GM12872 (cell line): Measurements from ENCODE around the gene BIRC3.

Source experiments
- TF ChIP-seq, protein P1 (sequence below): IDR thresholded peaks from 3 replicates; pipeline ENCODE4 v1.5.1; 2011; ENCODE audit warnings: low read depth, mild to moderate bottlenecking, low read length, moderate library complexity; ENCODE audit not compliant: insufficient read depth

Gene BIRC3

DNA sequence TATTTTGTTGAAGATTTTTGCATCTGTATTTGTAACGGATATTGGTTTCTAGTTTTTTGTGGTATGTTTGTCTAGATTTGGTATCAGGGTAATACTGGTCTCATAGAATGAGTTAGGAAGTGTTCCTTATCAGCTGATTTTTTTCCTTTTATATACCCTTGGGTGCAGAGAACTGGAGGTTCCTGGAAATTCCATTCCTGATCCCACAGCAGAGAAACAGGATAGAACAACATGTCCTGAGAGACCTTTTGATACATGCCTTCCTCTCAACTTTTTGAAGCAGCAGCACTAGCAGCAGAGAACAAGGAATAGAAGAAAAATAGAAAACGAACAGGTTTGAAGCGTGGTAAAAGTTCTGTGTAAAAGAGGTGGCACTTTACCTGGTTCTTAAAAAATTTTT is 66.6 kb downstream of the BIRC3 start:
- TF ChIP-seq, protein P1, sequence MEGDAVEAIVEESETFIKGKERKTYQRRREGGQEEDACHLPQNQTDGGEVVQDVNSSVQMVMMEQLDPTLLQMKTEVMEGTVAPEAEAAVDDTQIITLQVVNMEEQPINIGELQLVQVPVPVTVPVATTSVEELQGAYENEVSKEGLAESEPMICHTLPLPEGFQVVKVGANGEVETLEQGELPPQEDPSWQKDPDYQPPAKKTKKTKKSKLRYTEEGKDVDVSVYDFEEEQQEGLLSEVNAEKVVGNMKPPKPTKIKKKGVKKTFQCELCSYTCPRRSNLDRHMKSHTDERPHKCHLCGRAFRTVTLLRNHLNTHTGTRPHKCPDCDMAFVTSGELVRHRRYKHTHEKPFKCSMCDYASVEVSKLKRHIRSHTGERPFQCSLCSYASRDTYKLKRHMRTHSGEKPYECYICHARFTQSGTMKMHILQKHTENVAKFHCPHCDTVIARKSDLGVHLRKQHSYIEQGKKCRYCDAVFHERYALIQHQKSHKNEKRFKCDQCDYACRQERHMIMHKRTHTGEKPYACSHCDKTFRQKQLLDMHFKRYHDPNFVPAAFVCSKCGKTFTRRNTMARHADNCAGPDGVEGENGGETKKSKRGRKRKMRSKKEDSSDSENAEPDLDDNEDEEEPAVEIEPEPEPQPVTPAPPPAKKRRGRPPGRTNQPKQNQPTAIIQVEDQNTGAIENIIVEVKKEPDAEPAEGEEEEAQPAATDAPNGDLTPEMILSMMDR, result no peak

DNA sequence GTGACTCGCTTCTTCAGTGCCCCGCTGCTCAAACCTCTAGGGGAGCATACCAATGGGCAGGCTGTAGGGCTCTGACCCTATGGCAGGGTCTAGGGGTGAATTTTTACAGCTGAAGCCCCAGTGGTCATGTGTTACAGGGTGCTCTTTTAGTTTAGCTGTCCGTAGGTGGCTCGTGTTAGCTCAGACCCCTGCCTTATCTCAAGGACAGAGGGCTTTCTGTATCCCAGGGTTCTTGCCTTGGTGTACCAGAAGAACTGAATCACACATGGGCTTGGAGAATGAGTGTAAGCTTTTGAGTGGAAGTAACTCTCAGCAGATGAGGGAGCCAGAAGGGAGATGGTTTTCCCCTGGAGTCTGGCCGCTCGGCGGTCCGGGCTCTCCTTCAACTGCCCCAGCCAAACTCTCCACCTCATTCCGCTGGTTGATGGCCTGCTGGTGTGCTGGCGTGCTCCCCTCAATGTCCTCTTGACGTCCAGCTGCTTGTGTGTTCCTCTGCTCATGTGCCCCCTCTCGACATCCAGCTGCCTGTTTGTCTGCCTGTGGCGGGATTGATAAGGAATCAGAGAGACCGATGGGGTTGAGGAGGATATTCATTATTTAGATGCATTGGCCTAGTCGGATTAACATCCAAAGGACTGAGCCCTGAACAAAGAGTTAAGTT is 67.3 kb downstream of the BIRC3 start:
- TF ChIP-seq, protein P1, result no peak

DNA sequence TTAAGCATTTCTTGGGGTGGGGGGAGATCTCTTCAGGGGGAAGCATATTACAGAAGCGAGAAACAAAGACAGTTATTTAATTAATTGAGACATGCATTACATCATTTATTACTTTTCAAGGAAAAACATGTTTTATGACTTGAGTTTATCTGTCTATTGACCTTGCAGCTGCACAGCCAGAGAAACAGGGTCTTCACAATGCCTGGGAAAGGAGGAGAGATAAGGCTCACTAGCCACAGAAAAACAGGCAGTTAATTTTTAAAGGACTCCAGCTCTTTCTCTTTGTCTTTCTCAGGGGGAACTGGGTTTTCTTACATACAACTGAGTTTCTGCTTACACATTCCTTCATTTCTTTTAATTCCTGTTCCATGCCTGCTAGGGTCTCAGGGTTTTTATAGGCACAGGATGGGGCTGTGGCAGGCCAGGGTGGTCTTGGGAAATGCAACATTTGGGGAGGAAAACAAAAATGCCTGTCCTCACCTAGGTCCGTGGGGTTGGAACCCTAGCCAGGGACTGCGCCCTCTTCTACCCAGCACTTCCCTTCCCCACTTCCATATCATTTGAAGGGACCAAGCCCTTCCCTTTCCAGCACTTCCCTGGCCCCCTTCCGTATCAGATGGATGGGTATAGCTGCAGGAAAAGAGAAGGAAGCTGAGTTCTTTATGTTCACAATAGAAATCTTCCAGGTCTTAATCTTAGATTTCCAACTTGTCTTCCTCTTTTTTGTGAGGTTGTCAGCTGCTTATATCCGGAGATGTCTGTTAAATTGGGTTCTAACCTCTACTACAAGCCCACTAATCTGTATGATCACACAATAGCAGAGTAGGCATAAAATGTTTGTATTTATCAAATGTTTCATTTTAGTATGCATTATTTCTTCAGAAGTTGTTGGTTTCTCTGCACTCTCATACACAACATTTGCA is 68.1 kb downstream of the BIRC3 start:
- TF ChIP-seq, protein P1, result no peak

DNA sequence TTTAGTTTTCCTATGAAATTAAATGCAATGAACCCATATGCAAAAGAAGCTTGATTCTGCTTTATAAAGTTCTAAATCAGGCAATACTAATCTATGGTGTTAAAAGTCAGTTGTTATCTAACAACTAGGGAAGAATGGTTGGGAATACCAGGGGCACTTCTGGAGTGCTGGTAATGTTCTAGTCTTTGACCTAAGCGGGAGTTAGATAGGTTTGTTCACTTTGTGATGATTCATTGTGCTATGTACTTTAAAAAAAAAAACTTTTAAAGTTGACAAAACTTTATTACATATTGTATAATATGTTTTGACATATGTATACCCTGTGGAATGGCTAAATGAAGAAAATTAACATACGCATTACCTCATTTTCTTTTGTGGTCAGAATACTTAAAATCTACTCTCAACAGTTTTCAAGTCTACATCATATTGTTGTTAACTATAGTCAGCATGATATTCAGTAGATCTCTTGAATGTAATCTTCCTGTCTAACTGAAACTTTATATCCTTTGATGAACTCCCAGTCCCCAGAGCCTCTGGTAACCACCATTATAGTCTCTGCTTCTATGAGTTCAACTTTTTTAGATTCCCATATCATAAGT is 69.0 kb downstream of the BIRC3 start:
- TF ChIP-seq, protein P1, result no peak

DNA sequence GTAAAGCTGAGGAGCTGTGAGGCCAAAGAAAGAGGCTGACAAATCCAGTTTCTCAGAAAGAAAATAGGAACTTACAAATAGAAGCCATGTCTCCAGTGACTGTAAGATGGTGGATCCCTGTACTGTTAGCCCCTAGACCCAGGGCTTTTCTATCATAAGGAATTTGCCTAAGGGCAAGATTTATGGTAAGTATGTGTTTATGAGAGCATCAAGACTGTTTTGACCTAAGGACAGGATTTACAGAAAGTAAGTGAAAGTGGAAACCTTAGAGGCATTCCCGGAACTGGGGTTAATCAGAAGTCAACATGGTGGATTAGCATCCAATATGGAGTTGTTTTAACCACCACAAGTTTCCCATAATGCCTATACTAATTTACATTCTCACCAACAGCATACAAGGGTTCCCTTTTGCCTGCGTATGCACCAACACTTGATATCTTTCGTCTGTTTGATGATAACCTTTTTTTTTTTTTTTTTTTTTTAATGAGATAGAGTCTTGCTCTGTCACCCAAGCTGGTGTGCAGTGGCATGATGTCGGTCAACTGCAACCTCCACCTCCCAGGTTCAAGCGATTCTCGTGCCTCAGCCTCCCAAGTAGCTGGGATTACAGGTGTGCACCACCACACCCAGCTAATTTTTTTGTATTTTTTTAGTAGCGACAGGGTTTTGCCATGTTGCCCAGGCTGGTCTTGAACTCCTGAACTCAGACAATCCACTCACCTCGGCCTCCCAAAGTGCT is 69.9 kb downstream of the BIRC3 start:
- TF ChIP-seq, protein P1, result no peak
